Hepatocyte (in vitro differentiated cells): Measurements from ENCODE around the gene H6PD. TPM values are rescaled to one million over a fixed set of nuclear protein-coding genes. Genes with fewer than 3 reads are reported as not detected.
A peak's percentile ranks its signal among the peaks of the same experiment; 100 is the strongest.

Experiments
- DNase-seq: peaks from one replicate; pipeline ENCODE4 v3.0.0-alpha.2; 2016; ENCODE audit warnings: low spot score
- H2AFZ ChIP-seq: fragments of 200-600 bp; sonication (generic); 2 replicates; pipeline ENCODE4 v1.6.0; 2016; ENCODE audit warnings: antibody characterized with exemption, mild to moderate bottlenecking
- H3K27ac ChIP-seq: fragments of 200-600 bp; sonication (generic); 2 replicates; pipeline ENCODE4 v1.5.1; 2016; ENCODE audit warnings: mild to moderate bottlenecking
- H3K27me3 ChIP-seq: fragments of 200-600 bp; sonication (generic); 2 replicates; pipeline ENCODE4 v1.6.1; 2016
- H3K36me3 ChIP-seq: fragments of 200-600 bp; sonication (generic); replicated peaks from 2 replicates; pipeline ENCODE4 v1.5.1; 2016; ENCODE audit warnings: low read depth; ENCODE audit not compliant: insufficient read depth
- H3K4me1 ChIP-seq: fragments of 200-600 bp; sonication (generic); 2 replicates; pipeline ENCODE4 v1.5.1; 2016; ENCODE audit warnings: mild to moderate bottlenecking, moderate library complexity; ENCODE audit not compliant: insufficient read depth
- H3K4me2 ChIP-seq: fragments of 200-600 bp; sonication (generic); 2 replicates; pipeline ENCODE4 v1.6.0; 2016
- H3K4me3 ChIP-seq: fragments of 200-600 bp; sonication (generic); 2 replicates; pipeline ENCODE4 v1.5.1; 2016; ENCODE audit warnings: mild to moderate bottlenecking
- H3K79me2 ChIP-seq: fragments of 200-600 bp; sonication (generic); 2 replicates; pipeline ENCODE4 v1.6.0; 2017; ENCODE audit warnings: mild to moderate bottlenecking
- H3K9me2 ChIP-seq: fragments of 200-600 bp; sonication (generic); replicated peaks from 2 replicates; pipeline ENCODE4 v1.6.0; 2017; ENCODE audit warnings: mild to moderate bottlenecking; ENCODE audit not compliant: insufficient read depth
- H3K9me3 ChIP-seq: fragments of 200-600 bp; sonication (generic); 2 replicates; pipeline ENCODE4 v1.5.1; 2016; ENCODE audit warnings: low read depth, mild to moderate bottlenecking
- H4K20me1 ChIP-seq: fragments of 200-600 bp; sonication (generic); 2 replicates; pipeline ENCODE4 v1.6.0; 2016; ENCODE audit warnings: mild to moderate bottlenecking; ENCODE audit not compliant: insufficient read depth, poor library complexity, severe bottlenecking
- CTCF ChIP-seq: fragments of 200-600 bp; sonication (generic); IDR thresholded peaks from 2 replicates; pipeline ENCODE4 v1.5.1; 2016; ENCODE audit warnings: antibody characterized with exemption, mild to moderate bottlenecking; ENCODE audit not compliant: poor library complexity
- EZH2 ChIP-seq: fragments of 200-600 bp; sonication (generic); IDR thresholded peaks from 2 replicates; pipeline ENCODE4 v1.6.1; 2016; ENCODE audit warnings: antibody characterized with exemption, mild to moderate bottlenecking, borderline replicate concordance
- EZH2phosphoT487 ChIP-seq: fragments of 200-600 bp; sonication (generic); IDR thresholded peaks from one replicate; pipeline ENCODE4 v1.6.1; 2018; ENCODE audit warnings: antibody characterized with exemption, mild to moderate bottlenecking, low read depth, moderate library complexity; ENCODE audit not compliant: unreplicated experiment, severe bottlenecking
- WGBS: methylation state at CpG from one replicate; pipeline ENCODE4 v1.1.6; 2016; ENCODE audit warnings: low lambda C conversion rate; ENCODE audit errors: missing lambda C conversion rate; 5-methylcytosine and 5-hydroxymethylcytosine counted together
- polyA plus RNA-seq: library from polyadenylated mRNA; unstranded; fragments of >200 nt; fragmentation: Nextera tagmentation; extraction: Ambion mirVana; gene quantifications from 2 replicates; pipeline ENCODE4 v1.2.1, GENCODE V29; 2016
- total RNA-seq: library from RNA; depleted of rRNA; stranded (reverse); fragments of >200 nt; gene quantifications from 2 replicates; pipeline ENCODE4 v1.2.3, GENCODE V29; 2014

The H6PD gene
- total and polyA plus RNA-seq, 2 experiments from 2014 or later, result 26.3 to 54.8 TPM

- H4K20me1 ChIP-seq, result no peaks in the 10 kb centered on the region
- H3K27me3 ChIP-seq, result peaks cover 39% of the 10 kb centered on the region
- peak overlapping the region; percentile 52 for H3K4me2 ChIP-seq
- H3K4me1 ChIP-seq, result peaks cover 15% of the 10 kb centered on the region
- no peaks in the 10 kb centered on the region for H3K36me3 ChIP-seq
- no peak overlapping the region for H2AFZ ChIP-seq
- H3K27ac ChIP-seq, result peak overlapping the region; percentile 45
- no peaks in the 10 kb centered on the region for H3K9me3 ChIP-seq
- 36% methylated on average over 31 of the region's 31 CpGs for WGBS
- H3K9me2 ChIP-seq, result no peaks in the 10 kb centered on the region
- no peak overlapping the region for H3K4me3 ChIP-seq
- no peaks in the 10 kb centered on the region for H3K79me2 ChIP-seq
- TF ChIP-seq CTCF, result peak; percentile 87
- no peak for TF ChIP-seq EZH2phosphoT487
- TF ChIP-seq EZH2, result no peak
- DNase-seq, result peak; percentile 80
These were observed 38.2 kb upstream of the H6PD start for GRCh38 chr1:9196129-9197040.

GRCh38 chr1:9197186-9198099 lies 37.1 kb upstream of the H6PD start:
- Histone ChIP-seq H2AFZ (no peak overlapping the region), H3K27ac (no peak overlapping the region), H3K4me1 (peaks cover 15% of the 10 kb centered on the region), H3K27me3 (peaks cover 47% of the 10 kb centered on the region), H3K79me2 (no peaks in the 10 kb centered on the region), H3K4me3 (no peak overlapping the region), H3K4me2 (no peak overlapping the region), H3K36me3 (no peaks in the 10 kb centered on the region), H3K9me3 (no peaks in the 10 kb centered on the region), H3K9me2 (no peaks in the 10 kb centered on the region), H4K20me1 (no peaks in the 10 kb centered on the region)
- 89% methylated on average over 22 of the region's 22 CpGs for WGBS
- TF ChIP-seq CTCF (no peak), EZH2 (no peak), EZH2phosphoT487 (no peak)
- no peak for DNase-seq

- no peaks in the 10 kb centered on the region for H3K9me3 ChIP-seq
- H3K4me2 ChIP-seq, result peak overlapping the region; percentile 81
- 27% methylated on average over 45 of the region's 54 CpGs for WGBS
- H2AFZ ChIP-seq, result no peak overlapping the region
- peaks cover 60% of the 10 kb centered on the region for H3K27me3 ChIP-seq
- H3K79me2 ChIP-seq, result no peaks in the 10 kb centered on the region
- TF ChIP-seq EZH2phosphoT487 (no peak), EZH2 (no peak), CTCF (peak; percentile 25)
- H3K27ac ChIP-seq, result no peak overlapping the region
- H3K9me2 ChIP-seq, result no peaks in the 10 kb centered on the region
- H3K36me3 ChIP-seq, result no peaks in the 10 kb centered on the region
- DNase-seq, result peak; percentile 71
- peaks cover 15% of the 10 kb centered on the region for H3K4me1 ChIP-seq
- H3K4me3 ChIP-seq, result no peak overlapping the region
- no peaks in the 10 kb centered on the region for H4K20me1 ChIP-seq
These were observed 35.8 kb upstream of the H6PD start for GRCh38 chr1:9198538-9199361.
